Stimulated activated CD4-positive, alpha-beta T cell treated with anti-CD3 and anti-CD28 coated beads, Interleukin-12 subunit alpha, Interleukin-12 subunit beta, amount 100 ng/mL, for 24 hours (primary cell): ENCODE data around the gene DLGAP3.
"Not testable (repeated sequence)": the region's sequence is repeated elsewhere in the genome, so short reads cannot be mapped to it uniquely, and the experiment has no call there.

Experiments
- DNase-seq, 2 experiments: peaks; one replicate each; pipeline ENCODE4 v3.0.0-alpha.2; 2020; ENCODE audit warnings: low read depth in 2 of 2

The DLGAP3 gene

GRCh38 chr1:34929497-34929852 lies at the start of gene DLGAP3:
Gene DLGAP3 (minus strand): TSS chr1:34929650. CDS start chr1:34905383, 24,267 bp downstream.
- no peak for DNase-seq

- no peak for DNase-seq
Observed at GRCh38 chr1:34978921-34979320, 49.5 kb upstream of the DLGAP3 start.

GRCh38 chr1:34977858-34978257 lies 48.4 kb upstream of the DLGAP3 start:
- DNase-seq, result no peak

GRCh38 chr1:34977210-34977471 lies 47.7 kb upstream of the DLGAP3 start:
- no peak for DNase-seq

- no peak for DNase-seq
Observed at GRCh38 chr1:34976384-34977209, 47.1 kb upstream of the DLGAP3 start.

- DNase-seq, result no peak
Observed at GRCh38 chr1:34975771-34976170, 46.3 kb upstream of the DLGAP3 start.

GRCh38 chr1:34975338-34975737 lies 45.9 kb upstream of the DLGAP3 start:
- DNase-seq, result no peak

GRCh38 chr1:34974626-34975025 lies 45.2 kb upstream of the DLGAP3 start:
- DNase-seq, result no peak

- no peak for DNase-seq
Observed at GRCh38 chr1:34973326-34973725, 43.9 kb upstream of the DLGAP3 start.

GRCh38 chr1:34970829-34971228 lies 41.4 kb upstream of the DLGAP3 start:
- DNase-seq, result no peak

GRCh38 chr1:34970220-34970735 lies 40.8 kb upstream of the DLGAP3 start:
- DNase-seq, result no peak

GRCh38 chr1:34968297-34968696 lies 38.8 kb upstream of the DLGAP3 start:
- not testable (repeated sequence) for DNase-seq

GRCh38 chr1:34967672-34968071 lies 38.2 kb upstream of the DLGAP3 start:
- not testable (repeated sequence) for DNase-seq

- no peak for DNase-seq
Observed at GRCh38 chr1:34965597-34965996, 36.1 kb upstream of the DLGAP3 start.

GRCh38 chr1:34950428-34950827 lies 21.0 kb upstream of the DLGAP3 start:
- DNase-seq, result no peak

GRCh38 chr1:34948739-34949138 lies 19.3 kb upstream of the DLGAP3 start:
- not testable (repeated sequence) for DNase-seq

- not testable (repeated sequence) for DNase-seq
Observed at GRCh38 chr1:34947641-34948314, 18.3 kb upstream of the DLGAP3 start.

- no peak for DNase-seq
Observed at GRCh38 chr1:34946211-34946610, 16.8 kb upstream of the DLGAP3 start.

- DNase-seq, result not testable (repeated sequence)
Observed at GRCh38 chr1:34941798-34942197, 12.3 kb upstream of the DLGAP3 start.

- DNase-seq, result no peak
Observed at GRCh38 chr1:34930702-34931071, 1.2 kb upstream of the DLGAP3 start.

- no peak for DNase-seq
Observed at GRCh38 chr1:34929853-34930701, 627 bp upstream of the DLGAP3 start.
